Activated naive CD4-positive, alpha-beta T cell treated with anti-CD3 and anti-CD28 coated beads, Interleukin-2, amount 50 U/mL, for 16 hours (primary cell): Measurements from ENCODE around the gene CERK.
"Not testable (repeated sequence)": the region's sequence is repeated elsewhere in the genome, so short reads cannot be mapped to it uniquely, and the experiment has no call there.

Experiments used
- DNase-seq: peaks from one replicate; pipeline ENCODE4 v3.0.0-alpha.2; 2020

Gene CERK

GRCh38 chr22:46640293-46641055, 97.6 kb downstream of the CERK start:
- DNase-seq: no peak

GRCh38 chr22:46639843-46640242, 98.2 kb downstream of the CERK start:
- DNase-seq: no peak

- no peak for DNase-seq
These were observed 99.2 kb downstream of the CERK start for GRCh38 chr22:46638601-46639431.

- no peak for DNase-seq
These were observed 100.1 kb downstream of the CERK start for GRCh38 chr22:46637711-46638600.

DNA sequence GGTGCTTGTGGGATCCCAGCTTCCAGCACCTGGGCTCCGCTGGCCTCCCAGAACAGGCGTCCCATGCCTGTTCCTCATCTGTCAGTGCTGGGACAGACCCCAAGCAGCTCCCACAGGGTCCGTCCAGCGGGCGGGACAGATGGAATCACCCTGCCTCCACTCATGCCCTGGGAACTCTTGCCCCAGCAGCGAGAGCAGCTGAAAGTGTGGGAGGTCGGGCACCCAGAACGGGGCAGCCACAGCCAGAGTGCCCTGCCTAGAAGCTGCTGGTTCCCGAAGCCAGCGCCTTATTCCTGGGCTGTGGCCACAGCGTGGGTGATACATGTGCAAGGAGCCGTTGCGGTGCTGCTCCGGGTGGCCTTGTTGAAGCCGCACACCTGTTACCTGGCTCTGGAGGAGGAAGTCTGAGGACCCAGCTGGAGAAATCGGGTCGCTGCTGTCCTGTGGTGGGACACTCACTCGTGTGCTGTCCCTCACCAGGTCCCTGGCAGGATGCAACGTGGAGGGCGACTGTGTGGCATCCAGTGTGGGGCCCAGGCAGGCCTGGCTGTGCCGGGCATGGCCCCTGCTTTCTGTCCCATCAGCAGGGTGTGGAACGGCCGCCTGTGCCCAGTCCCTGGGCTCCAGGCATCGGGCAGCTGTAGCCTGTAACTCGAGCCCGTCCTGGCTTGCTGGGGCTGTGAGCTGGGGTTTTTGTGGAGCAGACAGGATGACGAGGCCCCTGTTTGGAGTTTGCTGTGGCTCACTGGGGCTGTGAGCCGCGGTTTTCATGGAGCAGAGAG, 101.6 kb downstream of the CERK start:
- no peak for DNase-seq

GRCh38 chr22:46635756-46636155, 102.3 kb downstream of the CERK start:
- no peak for DNase-seq

DNA sequence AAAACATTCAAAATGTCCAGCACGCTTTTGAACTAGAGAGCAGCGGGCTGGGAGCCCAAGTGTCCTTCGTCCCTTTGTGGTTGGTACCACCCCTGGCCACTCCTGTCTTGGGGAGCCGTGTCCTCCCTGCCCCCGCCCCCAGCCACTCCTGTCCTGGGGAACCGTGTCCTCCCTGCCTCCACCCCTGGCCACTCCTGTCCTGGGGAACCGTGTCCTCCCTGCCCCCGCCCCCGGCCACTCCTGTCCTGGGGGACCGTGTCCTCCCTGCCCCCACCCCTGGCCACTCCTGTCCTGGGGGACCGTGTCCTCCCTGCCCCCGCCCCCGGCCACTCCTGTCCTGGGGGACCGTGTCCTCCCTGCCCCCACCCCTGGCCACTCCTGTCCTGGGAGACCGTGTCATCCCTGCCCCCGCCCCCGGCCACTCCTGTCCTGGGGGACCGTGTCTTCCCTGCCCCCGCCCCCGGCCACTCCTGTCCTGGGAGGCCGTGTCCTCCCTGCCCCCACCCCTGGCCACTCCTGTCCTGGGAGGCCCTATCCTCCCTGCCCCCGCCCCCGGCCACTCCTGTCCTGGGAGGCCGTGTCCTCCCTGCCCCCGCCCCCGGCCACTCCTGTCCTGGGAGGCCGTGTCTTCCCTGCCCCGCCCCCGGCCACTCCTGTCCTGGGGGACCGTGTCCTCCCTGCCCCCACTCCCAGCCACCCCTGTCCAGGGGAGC, 102.9 kb downstream of the CERK start:
- not testable (repeated sequence) for DNase-seq
